Muscle layer of duodenum (tissue), 2 donors: ENCODE results near the gene PMF1.
"Not testable (repeated sequence)": the region's sequence is repeated elsewhere in the genome, so short reads cannot be mapped to it uniquely, and the experiment has no call there.

Experiments used
- H3K27ac ChIP-seq: one replicate; pipeline ENCODE4 v1.7.0; 2013; ENCODE audit warnings: mild to moderate bottlenecking, low read length
- H3K27me3 ChIP-seq: one replicate; pipeline ENCODE4 v1.7.0; 2013; ENCODE audit warnings: low read depth, mild to moderate bottlenecking, control low read depth, low read length
- H3K36me3 ChIP-seq, 2 donors: one replicate each; pipeline ENCODE4 v1.7.0; 2013; ENCODE audit warnings: low read length in 2 of 2, control low read depth in 1 of 2, mild to moderate bottlenecking in 1 of 2; ENCODE audit not compliant: insufficient read depth in 2 of 2, control insufficient read depth in 1 of 2
- H3K4me1 ChIP-seq, 2 donors: one replicate each; pipeline ENCODE4 v1.7.0; 2013; ENCODE audit warnings: low read length in 2 of 2, mild to moderate bottlenecking in 2 of 2, control low read depth in 1 of 2, moderate library complexity in 1 of 2; ENCODE audit not compliant: insufficient read depth in 2 of 2, control insufficient read depth in 1 of 2
- H3K4me3 ChIP-seq, 2 donors: one replicate each; pipeline ENCODE4 v1.7.0; 2013; ENCODE audit warnings: low read length in 2 of 2, low read depth in 1 of 2, mild to moderate bottlenecking in 1 of 2
- H3K9me3 ChIP-seq, 2 donors: one replicate each; pipeline ENCODE4 v1.7.0; 2013; ENCODE audit warnings: low read length in 2 of 2, control low read depth in 1 of 2, mild to moderate bottlenecking in 1 of 2; ENCODE audit not compliant: control insufficient read depth in 1 of 2
- donor health status: healthy.

PMF1 gene

GRCh38 chr1:156182010-156182779 is 30.6 kb upstream of the PMF1 start:
- not testable (repeated sequence) for H3K4me3 ChIP-seq, H3K27ac ChIP-seq, H3K4me1 ChIP-seq, H3K27me3 ChIP-seq, H3K36me3 ChIP-seq, H3K9me3 ChIP-seq

DNA sequence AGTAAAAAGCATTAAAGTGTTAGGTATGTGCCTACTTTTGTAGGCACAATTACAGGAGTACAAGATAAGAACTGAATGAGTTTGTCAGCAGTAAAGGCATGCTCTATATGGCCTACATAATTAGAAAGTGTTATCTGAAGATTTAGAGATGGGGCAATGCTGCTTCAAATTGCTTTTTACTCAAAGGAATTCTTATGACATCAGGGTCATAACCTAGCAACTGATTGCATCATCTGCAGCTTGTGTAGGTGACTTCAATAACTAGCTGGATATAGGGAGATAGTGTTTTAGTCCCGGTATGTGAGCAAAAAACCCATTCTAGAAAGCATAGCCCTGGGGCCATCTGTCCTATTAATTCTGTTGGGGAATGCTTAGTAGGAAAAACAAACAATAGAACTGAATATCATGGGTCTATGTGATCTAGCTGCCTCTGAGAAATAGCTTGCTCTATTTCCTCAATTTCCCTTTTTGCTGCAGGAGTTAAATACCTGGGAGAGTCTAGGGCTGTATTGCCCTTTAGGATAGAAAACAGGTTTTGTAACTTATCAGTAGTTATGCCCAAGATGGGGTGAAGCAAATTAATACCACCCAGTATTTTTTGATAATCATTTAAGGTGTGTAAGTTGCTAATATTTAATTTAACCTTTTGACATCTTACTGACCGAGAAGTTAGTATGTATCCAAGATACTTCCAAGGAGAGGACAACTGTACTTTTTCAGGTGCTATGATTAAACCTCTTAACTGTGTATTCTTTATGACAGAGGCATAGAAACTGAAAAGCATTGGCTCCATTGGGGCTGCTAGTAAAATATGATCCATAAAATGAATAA is 26.2 kb upstream of the PMF1 start:
- H3K27ac ChIP-seq, H3K4me3 ChIP-seq, H3K4me1 ChIP-seq, H3K9me3 ChIP-seq, H3K27me3 ChIP-seq, H3K36me3 ChIP-seq: not testable (repeated sequence)

DNA sequence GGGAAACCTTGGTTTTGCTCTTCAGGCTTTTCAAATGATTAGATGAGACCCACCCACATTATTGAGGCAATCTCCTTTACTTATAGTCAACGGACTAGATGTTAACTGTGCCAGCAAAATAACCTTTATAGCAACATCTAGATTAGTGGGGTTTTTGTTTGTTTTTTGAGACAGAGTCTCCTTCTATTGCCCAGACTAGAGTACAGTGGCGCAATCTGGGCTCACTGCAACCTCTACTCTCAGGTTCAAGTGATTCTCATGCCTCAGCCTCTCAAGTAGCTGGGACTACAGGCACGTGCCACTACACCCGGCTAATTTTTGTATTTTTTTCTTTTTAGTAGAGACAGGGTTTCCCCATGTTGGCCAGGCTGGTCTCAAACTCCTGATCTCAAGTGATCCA is 22.5 kb upstream of the PMF1 start:
- not testable (repeated sequence) for H3K4me3 ChIP-seq, H3K9me3 ChIP-seq, H3K36me3 ChIP-seq, H3K27me3 ChIP-seq, H3K27ac ChIP-seq
- peaks cover 0 to 17% of the 10 kb centered on the region in 2 donors for H3K4me1 ChIP-seq

DNA sequence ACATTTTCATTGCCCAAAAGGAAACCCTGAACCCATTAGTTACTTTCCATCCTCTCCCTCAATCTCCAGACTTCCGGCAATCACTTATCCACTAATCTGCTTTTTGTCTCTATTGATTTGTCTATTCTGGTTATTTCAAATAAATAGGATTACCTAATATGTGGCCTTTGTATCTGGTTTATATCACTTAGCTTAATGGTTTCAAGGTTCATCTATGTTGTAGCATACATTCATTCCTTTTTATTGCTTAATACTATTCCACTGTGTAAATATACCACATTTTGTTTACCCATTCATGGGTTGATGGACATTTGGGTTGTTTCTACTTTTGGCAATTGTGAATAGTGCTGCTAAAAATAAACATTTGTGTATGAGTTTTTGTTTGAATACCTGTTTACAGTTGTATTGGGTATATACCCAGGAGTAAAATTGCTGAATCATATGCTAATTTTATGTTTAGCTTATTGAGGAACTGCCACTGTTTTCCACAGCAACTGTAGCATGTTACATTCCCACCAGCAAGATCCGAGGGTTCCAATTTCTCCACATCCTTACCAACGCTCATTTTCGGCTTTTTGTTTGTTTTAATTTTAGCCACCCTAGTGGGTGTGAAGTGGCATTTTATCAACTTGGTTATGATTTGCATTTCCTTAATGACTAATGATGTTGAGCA is 21.4 kb upstream of the PMF1 start:
- no peak overlapping the region for H3K27ac ChIP-seq
- no peaks in the 10 kb centered on the region for H3K27me3 ChIP-seq
- no peaks in the 10 kb centered on the region for H3K9me3 ChIP-seq
- H3K4me3 ChIP-seq, result no peak overlapping the region
- no peaks in the 10 kb centered on the region for H3K36me3 ChIP-seq
- peaks cover 0 to 19% of the 10 kb centered on the region in 2 donors for H3K4me1 ChIP-seq

DNA sequence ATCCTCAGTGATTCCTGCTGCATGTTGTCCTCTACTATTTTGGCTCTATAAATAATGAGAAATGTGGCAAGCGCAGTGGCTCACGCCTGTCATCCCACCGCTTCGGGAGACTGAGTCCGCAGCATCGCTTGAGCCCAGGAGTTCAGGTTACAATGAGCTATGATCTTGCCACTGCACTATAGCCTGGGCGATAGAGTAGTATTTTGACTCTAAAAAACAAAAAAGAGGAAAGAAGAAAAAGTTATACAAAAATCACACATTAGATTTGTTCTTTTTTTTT is 19.7 kb upstream of the PMF1 start:
- Histone ChIP-seq H3K4me1 (peaks cover 0 to 19% of the 10 kb centered on the region in 2 donors), H3K27ac (peak overlapping the region; percentile 69), H3K4me3 (peak overlapping the region; percentile 95 to 97), H3K27me3 (no peaks in the 10 kb centered on the region), H3K36me3 (no peaks in the 10 kb centered on the region), H3K9me3 (no peaks in the 10 kb centered on the region)

DNA sequence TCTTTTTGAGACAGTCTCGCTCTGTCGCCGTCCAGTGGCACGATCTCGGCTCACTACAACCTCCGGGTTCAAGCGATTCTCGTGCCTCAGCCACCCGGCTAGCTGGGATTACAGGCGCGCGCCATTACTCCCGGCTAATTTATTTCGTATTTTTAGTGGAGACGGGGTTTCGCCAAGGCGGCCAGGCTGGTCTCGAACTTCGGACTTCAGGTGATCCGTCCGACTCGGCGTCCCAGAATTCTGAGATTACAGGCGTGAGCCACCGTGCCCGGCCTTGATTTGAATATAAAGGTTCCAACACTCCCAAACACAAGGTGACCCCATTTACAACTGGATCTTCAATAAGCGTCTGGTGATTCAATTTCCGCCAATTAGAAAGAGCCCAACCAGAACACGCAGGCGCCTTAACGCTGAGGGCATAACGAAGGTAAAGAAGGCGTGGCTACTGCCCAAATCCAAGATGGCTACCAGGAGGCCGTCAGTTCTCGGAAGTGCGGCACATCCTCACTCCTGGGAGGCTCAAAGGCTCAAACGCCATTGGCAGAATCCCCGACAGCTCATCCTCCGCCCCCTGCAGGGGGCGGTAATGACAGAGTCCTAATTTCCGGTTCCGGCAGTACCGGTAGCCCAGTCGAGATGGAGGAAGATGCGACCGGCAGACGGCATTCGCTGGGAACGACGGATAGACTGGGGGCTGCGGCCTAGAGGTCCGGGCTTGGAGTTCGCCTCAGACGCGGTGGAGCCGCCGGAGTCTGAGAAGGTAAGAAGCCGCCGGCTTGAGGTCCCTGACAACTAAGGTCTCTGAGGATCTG is 19.1 kb upstream of the PMF1 start, which contains the start of gene SLC25A44:
Gene SLC25A44, plus strand, starts transcription at position 617 of the 812 bp plus-strand sequence. CDS start 5,744 bp downstream, outside the sequence.
- Histone ChIP-seq H3K4me3 (peak within 1 kb of the TSS; percentile 95 to 97), H3K9me3 (no peaks in the 10 kb centered on the region), H3K27me3 (no peaks in the 10 kb centered on the region), H3K27ac (peak within 1 kb of the TSS; percentile 84), H3K4me1 (peaks cover 0 to 19% of the 10 kb centered on the region in 2 donors), H3K36me3 (no peaks in the 10 kb centered on the region)

GRCh38 chr1:156194300-156194652 is 18.5 kb upstream of the PMF1 start:
- Histone ChIP-seq H3K27ac (peak overlapping the region; percentile 84), H3K4me1 (peaks cover 0 to 19% of the 10 kb centered on the region in 2 donors), H3K27me3 (no peaks in the 10 kb centered on the region), H3K36me3 (no peaks in the 10 kb centered on the region), H3K9me3 (no peaks in the 10 kb centered on the region), H3K4me3 (peak overlapping the region; percentile 95 to 97)

GRCh38 chr1:156195853-156196252 is 17.0 kb upstream of the PMF1 start:
- no peak overlapping the region for H3K4me3 ChIP-seq

DNA sequence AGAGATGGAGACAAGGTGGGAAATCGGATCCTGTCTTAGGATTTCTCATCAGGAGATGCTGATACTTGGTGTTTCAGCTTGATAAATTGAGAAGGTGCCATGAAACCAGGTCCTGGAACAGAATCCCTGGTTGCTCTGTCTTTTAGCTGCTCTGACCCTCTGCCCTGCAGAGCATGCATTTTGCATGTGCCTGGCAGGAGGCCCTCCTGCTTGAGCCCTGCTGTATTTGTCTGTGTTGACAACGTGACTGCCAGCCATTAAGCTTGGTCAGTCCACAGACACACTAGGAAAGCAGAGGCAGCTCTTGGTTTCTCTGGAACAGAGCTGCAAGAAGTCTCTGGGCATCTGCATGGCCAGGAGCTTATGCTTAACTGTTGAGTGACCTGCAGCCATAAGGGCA is 16.4 kb upstream of the PMF1 start:
- H3K27me3 ChIP-seq, result no peaks in the 10 kb centered on the region
- H3K36me3 ChIP-seq, result peaks cover 8 to 9% of the 10 kb centered on the region in 2 donors
- peaks cover 0 to 19% of the 10 kb centered on the region in 2 donors for H3K4me1 ChIP-seq
- no peaks in the 10 kb centered on the region for H3K9me3 ChIP-seq
- H3K4me3 ChIP-seq, result no peak overlapping the region
- no peak overlapping the region for H3K27ac ChIP-seq

More at GRCh38 chr1:156195853-156196252, 17.0 kb upstream of the PMF1 start:
- Histone ChIP-seq H3K36me3 (peaks cover 8 to 9% of the 10 kb centered on the region in 2 donors), H3K27me3 (no peaks in the 10 kb centered on the region), H3K27ac (no peak overlapping the region), H3K9me3 (no peaks in the 10 kb centered on the region), H3K4me1 (peaks cover 0 to 19% of the 10 kb centered on the region in 2 donors)

DNA sequence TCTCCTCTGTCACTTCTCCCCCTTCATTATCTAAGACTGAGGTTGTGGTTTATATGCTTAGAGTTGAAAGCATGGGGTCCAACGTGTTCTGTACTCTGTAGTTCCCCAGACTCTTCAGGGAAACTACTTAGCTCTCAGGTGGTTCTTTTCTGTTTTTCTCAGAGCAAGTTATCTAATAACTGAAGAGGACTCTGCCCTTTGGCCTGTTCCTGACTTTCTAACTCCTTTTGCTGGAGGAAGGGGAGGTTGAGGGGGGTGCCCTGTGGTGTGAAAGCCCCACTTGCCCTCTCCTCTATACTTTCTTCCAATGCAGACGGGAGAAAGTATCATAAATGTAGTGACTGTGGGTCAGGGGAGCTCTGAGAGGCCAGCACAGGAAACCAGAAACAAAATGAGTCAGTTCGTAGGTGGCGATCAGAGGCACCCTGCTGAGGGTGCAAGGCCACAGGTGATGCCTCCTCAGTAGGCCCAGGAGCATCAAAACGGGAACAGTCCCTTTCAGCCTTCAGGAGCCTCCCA is 13.9 kb upstream of the PMF1 start:
- H3K27me3 ChIP-seq, result no peaks in the 10 kb centered on the region
- H3K36me3 ChIP-seq, result peaks cover 8 to 17% of the 10 kb centered on the region in 2 donors
- no peaks in the 10 kb centered on the region for H3K9me3 ChIP-seq
- H3K4me1 ChIP-seq, result peaks cover 0 to 14% of the 10 kb centered on the region in 2 donors
- no peak overlapping the region for H3K4me3 ChIP-seq
- H3K27ac ChIP-seq, result no peak overlapping the region
